Measurements from ENCODE around the gene ZNF580. TPM values are rescaled to one million over a fixed set of nuclear protein-coding genes. Genes with fewer than 3 reads are reported as not detected.

The ZNF580 gene
- total RNA-seq, 6 donors from 2014 or later, result 28.1 to 84.1 (median 38.0) TPM

GRCh38 chr19:55650602-55651230 is 9.9 kb downstream of the ZNF580 start:
- no peaks in the 10 kb centered on the region for H3K27me3 ChIP-seq
- DNase-seq (no peak), ATAC-seq (ENCODE audit: low FRiP score in 2 of 2) (no peak)
- no peaks in the 10 kb centered on the region for H3K9me3 ChIP-seq
- H3K4me1 ChIP-seq, result peaks cover 26 to 46% (median 31%) of the 10 kb centered on the region in 4 donors
- peaks cover 0 to 12% (median 0%) of the 10 kb centered on the region in 4 donors for H3K36me3 ChIP-seq
- H3K27ac ChIP-seq, result no peak overlapping the region
- H3K4me3 ChIP-seq, result no peak overlapping the region
- no peak for TF ChIP-seq POLR2AphosphoS5 (IDR thresholded peaks at IDR 0.05)
- no peak for TF ChIP-seq EP300 (IDR thresholded peaks at IDR 0.05)
- TF ChIP-seq CTCF (IDR thresholded peaks at IDR 0.05), result no peak
- no peak for TF ChIP-seq POLR2A (IDR thresholded peaks at IDR 0.05)
- WGBS, 2 donors, result 91 to 95% methylated on average over 11 to 17 of the region's 17 CpGs

DNA sequence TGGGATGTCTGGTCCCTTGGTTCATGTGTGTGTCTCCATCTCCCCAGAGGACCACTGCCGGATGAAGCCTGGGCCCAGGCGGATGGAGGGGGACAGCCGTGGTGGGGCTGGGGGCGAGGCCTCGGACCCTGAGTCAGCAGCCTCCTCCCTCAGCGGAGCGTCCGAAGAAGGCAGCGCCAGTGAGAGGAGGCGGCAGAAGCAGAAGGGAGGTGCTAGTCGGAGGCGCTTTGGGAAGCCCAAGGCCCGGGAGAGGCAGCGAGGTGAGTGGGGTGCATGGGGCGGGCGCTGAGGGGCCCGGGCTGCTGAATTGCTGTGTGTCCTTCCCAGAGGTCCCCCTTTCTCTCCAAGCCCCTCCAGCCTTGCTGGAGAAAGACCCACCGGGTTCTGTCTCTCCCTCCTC is 10.4 kb downstream of the ZNF580 start:
- Histone ChIP-seq H3K4me1 (peaks cover 31 to 51% (median 36%) of the 10 kb centered on the region in 4 donors), H3K4me3 (no peak overlapping the region), H3K27me3 (no peaks in the 10 kb centered on the region), H3K9me3 (no peaks in the 10 kb centered on the region), H3K27ac (no peak overlapping the region), H3K36me3 (peaks cover 0 to 11% (median 0%) of the 10 kb centered on the region in 4 donors)
- ATAC-seq (ENCODE audit: low FRiP score in 2 of 2), result no peak
- DNase-seq, result no peak
- WGBS, 2 donors, result 93 to 97% methylated on average over 16 to 18 of the region's 18 CpGs
- TF ChIP-seq POLR2AphosphoS5 (IDR thresholded peaks at IDR 0.05), result no peak
- no peak for TF ChIP-seq POLR2A (IDR thresholded peaks at IDR 0.05)
- no peak for TF ChIP-seq EP300 (IDR thresholded peaks at IDR 0.05)
- no peak for TF ChIP-seq CTCF (IDR thresholded peaks at IDR 0.05)

- WGBS, 2 donors, result 84 to 86% methylated on average over 63 of the region's 71 CpGs
- Histone ChIP-seq H3K9me3 (no peaks in the 10 kb centered on the region), H3K36me3 (peaks cover 0 to 11% (median 0%) of the 10 kb centered on the region in 4 donors), H3K4me3 (no peak overlapping the region), H3K27me3 (no peaks in the 10 kb centered on the region), H3K27ac (peak overlapping the region in 2 of 4 donors; percentile 99 to 100), H3K4me1 (peaks cover 38 to 57% (median 40%) of the 10 kb centered on the region in 4 donors)
- DNase-seq (peak in 1 of 2 donors; percentile 90), ATAC-seq (ENCODE audit: low FRiP score in 2 of 2) (no peak)
- TF ChIP-seq POLR2AphosphoS5 (IDR thresholded peaks at IDR 0.05) (no peak), POLR2A (IDR thresholded peaks at IDR 0.05) (no peak), CTCF (IDR thresholded peaks at IDR 0.05) (no peak), EP300 (IDR thresholded peaks at IDR 0.05) (no peak)
Observed at GRCh38 chr19:55652311-55653128, 11.7 kb downstream of the ZNF580 start.

DNA sequence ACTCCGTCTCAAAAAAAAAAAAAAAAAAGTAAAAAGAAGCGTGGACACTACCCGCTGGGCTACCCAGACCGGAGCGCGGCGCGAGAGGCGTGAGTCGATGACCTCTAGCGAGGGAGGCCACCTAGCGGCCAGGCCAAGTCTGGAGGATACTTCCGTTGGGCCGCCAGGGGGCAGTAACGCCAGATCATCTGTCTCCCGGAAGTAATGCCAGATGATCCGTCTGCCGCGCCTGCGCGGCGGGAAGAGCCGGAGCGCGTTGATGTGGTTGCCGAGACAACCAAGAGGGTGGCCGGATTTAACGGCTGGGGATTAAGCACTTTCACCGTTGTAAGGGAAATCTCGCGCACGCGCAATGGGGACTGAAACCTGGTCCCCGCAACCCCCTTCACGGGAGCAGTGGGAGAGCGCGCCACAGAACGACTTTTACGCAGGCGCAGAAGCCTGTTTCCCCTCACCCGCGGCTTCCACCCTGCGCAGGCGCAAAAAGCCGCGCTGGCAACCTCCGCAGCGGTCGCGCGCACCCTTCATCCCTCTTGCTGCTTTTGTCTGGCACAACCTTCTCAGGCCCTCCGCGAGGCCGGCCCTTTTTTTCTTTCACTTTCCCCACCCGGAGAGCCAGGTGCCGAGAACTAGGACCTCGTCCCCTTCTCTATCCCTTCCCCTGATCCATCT is 13.0 kb downstream of the ZNF580 start:
- Histone ChIP-seq H3K27ac (peak overlapping the region; percentile 96 to 100 (median 99)), H3K9me3 (no peaks in the 10 kb centered on the region), H3K36me3 (peaks cover 0 to 11% (median under 1%) of the 10 kb centered on the region in 4 donors), H3K4me3 (peak overlapping the region; percentile 39 to 99 (median 91)), H3K27me3 (no peaks in the 10 kb centered on the region), H3K4me1 (peaks cover 41 to 57% (median 47%) of the 10 kb centered on the region in 4 donors)
- ATAC-seq (ENCODE audit: low FRiP score in 2 of 2) (peak; percentile 85 to 93), DNase-seq (peak; percentile 97 to 98)
- WGBS, 2 donors, result 0 to 1% methylated on average over 38 to 55 of the region's 57 CpGs
- TF ChIP-seq EP300 (IDR thresholded peaks at IDR 0.05), result no peak
- TF ChIP-seq POLR2AphosphoS5 (IDR thresholded peaks at IDR 0.05), result peak; percentile 84 to 94
- peak; percentile 60 to 94 (median 78) for TF ChIP-seq POLR2A (IDR thresholded peaks at IDR 0.05)
- peak; percentile 98 to 100 (median 100) for TF ChIP-seq CTCF (IDR thresholded peaks at IDR 0.05)

Measured in upper lobe of left lung (tissue), 6 donors.